SK-MEL-5 (cell line): ENCODE measurements around the gene MRM2. TPM values are rescaled to one million over a fixed set of nuclear protein-coding genes. Genes with fewer than 3 reads are reported as not detected.
"Not testable (repeated sequence)": the region's sequence is repeated elsewhere in the genome, so short reads cannot be mapped to it uniquely, and the experiment has no call there.

ENCODE experiments used
- DNase-seq: peaks from one replicate; pipeline ENCODE4 v3.0.0-alpha.2; 2016; ENCODE audit warnings: low read depth, low spot score
- in situ Hi-C: cut with HindIII; loops from 2 replicates; pipeline ENCODE4 v1.10.0; 2016; ENCODE audit warnings: low sequenced_read_pairs, high pct_unique_total_duplicates, low pct_unique_long_range_greater_than_20kb
- total RNA-seq: library from RNA; depleted of rRNA; stranded (reverse); fragments of >200 nt; shearing (Covaris generic); gene quantifications from 2 replicates; pipeline ENCODE4 v1.2.3, GENCODE V29; 2014

The MRM2 gene
- total RNA-seq, 1 experiment from 2014 or later, result 34.3 TPM

DNA sequence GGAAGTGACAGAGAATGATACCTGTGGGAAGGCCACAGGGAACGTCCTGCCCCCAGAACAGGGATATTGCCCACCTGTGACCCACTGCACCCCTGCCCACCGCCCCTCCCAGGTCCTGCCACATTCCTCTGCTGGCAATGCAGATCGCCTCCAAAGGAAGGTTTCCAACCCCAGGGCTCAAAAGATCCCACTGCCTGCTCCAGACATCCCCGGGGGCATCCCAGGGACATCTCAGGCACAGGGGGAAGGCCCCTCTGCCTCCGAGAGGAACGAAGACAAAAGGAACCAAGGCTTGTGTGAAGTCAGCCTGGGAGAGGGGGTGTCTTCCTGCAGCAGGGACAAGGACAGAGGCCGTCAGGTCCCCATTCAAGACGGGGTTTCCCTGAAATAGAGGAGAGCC, 28.5 kb upstream of the MRM2 start:
- DNase-seq, result no peak
- in situ Hi-C loops, result no loop called here

DNA sequence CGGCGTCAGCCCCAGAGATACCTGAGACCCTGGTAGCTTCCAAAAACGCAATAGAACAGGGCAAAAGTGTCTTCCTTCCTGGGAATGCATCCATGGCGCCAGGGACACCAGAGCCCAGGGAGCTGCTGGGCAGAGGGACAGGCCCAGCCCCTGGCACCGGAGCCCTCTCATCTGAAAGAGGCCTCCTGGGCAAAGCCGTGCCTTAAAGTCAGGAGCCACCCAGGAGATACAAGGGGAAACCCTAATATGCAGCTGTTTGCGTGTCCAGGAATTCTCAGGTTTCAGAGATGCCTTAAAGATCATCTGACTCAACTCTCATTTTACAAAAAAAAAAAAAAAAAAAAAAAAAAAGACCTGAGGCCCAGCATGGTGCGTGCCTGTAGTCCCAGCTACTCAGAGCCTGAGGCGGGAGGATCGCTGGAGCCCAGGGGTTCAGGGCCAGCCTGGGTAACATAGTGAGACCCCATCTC, 28.0 kb upstream of the MRM2 start:
- in situ Hi-C loops, result no loop called here
- DNase-seq, result no peak

DNA sequence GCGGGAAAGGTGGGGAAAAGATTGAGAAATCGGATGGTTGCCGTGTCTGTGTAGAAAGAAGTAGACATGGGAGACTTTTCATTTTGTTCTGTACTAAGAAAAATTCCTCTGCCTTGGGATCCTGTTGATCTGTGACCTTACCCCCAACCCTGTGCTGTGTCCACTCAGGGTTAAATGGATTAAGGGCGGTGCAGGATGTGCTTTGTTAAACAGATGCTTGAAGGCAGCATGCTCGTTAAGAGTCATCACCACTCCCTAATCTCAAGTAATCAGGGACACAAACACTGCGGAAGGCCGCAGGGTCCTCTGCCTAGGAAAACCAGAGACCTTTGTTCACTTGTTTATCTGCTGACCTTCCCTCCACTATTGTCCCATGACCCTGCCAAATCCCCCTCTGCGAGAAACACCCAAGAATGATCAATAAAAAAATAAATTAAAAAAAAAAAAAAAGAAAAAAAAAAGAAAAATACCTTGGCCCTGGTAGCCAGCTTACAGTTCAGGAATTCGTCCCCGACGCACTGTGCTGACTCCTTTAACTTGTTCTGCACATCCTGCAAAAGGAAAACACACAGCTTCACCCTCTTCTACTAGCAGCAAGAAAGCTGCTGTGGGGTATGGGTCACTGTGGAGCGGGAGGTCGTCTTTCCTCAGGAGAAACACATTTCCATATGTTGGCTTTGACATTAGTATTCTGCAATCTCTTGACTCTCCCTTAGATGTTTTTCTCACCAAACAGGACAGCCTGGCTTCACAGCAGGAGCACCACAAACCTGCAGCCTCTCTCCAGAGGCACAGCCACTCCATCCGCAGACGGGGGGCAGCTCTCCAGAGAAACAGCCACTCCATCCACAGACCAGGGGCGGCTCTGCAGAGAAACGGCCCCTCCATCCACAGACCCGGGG, 27.3 kb upstream of the MRM2 start:
- DNase-seq, in situ Hi-C loops: not testable (repeated sequence)

DNA sequence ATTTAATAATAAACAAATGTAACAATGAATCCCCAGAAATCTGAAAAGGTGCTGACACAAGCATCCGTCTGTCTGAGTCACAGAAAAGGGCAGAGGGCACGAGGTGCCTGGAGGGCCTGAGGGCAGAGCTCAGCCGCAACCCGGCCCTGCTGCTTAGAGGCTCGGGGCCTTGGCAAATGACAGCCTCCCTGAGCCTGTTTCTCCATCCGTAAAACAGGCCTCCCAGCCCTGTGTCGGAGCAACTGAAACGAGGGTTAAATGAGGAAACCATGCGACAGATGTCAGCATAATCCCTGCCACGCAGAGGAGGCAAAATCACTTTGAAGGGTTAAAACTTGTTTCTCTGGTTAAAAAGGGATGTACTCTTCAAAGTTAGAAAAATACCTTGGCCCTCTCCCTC, 24.9 kb upstream of the MRM2 start:
- in situ Hi-C loops, result no loop called here
- peak; percentile 86 for DNase-seq

DNA sequence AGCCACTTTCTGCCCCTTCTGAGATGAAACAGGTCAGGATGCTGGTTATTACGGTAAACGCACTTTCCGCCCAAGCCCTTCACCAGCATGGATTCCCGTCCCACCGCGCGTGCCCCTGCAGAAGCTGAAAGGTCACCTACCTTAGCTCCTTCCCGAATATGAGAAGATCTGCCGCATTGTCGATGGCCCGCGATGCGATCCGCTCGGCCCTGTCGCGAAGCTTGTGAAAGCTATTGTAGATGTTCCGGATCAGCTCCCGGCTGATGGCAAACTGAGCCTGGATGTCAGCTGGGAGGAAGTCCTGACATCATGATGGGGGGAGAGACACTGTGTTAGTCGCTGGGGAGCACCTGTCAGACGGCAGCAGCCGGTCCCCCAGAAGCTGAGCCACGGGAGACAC, 22.2 kb upstream of the MRM2 start:
- in situ Hi-C loops, result no loop called here
- no peak for DNase-seq

DNA sequence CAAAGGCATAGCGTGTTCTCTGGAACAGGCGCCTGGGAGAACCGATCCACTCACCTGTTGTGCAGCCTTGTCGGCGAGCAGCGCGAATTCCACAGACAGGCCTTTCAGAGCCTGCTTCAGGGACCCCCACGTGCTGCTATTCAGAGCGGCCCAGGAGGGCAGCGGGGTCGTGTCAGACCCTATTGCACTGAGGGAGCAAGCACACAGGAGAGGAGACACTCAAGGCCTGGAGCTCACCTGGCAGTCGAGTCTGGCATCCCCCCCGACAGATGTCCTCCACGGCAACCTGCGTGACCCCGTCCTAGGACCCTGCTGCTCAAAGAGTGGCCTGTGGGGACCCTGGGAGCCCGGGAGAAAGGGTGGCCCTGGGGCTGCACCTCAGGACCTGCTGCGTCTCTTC, 21.2 kb upstream of the MRM2 start:
- in situ Hi-C loops, result no loop called here
- DNase-seq, result no peak

DNA sequence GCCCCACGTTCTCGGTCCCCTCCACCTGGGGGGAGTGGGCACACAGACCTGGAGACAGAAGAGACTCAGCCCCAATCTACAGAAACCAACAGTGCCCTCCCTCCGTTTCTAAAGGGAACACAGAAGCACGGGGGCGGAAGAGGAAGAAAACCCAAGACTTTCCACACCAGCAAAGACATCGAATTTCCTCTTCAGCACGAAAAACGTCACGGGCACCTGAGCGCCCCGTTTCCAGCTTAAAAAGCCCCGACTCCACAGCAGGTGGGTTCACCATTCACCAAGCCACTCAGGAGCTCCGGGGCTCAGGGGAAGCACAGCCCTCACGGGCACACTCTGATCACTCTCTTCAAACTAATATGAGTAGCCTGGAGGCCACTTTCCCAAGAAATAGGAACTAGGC, 19.6 kb upstream of the MRM2 start:
- in situ Hi-C loops, result no loop called here
- no peak for DNase-seq

DNA sequence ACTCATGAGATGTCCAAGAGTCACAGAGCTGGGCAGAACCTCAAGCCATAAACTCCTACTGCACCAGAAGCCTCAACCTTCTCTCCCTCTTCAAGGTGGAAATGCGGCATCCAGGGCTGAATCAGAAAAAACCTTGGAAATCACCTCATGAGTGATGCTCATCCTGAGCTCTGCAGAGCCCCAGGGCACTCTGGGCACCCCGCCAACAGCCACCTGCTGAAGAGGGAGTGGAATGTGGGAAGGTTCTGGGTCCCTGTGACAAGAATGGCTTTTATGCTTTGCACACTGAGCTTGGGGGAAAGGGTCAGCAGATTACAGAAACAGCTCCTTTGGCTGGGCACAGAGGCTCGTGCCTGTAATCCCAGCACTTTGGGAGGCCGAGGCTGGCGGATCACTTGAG, 18.8 kb upstream of the MRM2 start:
- in situ Hi-C loops, result no loop called here
- DNase-seq, result peak; percentile 50

DNA sequence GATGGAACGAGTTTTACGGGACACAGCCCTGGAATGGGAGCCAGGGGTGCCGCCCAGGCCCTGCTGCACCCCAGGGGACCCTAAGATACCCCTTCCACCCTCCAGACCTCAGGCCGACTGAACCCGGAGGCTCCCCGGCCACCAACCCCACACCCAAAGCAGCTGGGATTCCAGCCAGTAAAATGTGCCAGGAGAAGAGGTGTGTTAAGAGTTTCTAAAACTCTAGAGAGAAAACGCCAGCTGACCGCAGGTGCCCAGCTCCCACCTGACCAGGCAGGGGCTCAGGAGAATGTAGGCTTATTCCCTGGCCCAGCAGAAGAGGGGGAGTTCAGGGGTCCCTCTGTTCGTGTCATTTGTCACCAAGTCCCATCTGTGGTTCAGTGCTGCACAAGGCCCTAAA, 17.5 kb upstream of the MRM2 start:
- in situ Hi-C loops, result no loop called here
- DNase-seq, result no peak

DNA sequence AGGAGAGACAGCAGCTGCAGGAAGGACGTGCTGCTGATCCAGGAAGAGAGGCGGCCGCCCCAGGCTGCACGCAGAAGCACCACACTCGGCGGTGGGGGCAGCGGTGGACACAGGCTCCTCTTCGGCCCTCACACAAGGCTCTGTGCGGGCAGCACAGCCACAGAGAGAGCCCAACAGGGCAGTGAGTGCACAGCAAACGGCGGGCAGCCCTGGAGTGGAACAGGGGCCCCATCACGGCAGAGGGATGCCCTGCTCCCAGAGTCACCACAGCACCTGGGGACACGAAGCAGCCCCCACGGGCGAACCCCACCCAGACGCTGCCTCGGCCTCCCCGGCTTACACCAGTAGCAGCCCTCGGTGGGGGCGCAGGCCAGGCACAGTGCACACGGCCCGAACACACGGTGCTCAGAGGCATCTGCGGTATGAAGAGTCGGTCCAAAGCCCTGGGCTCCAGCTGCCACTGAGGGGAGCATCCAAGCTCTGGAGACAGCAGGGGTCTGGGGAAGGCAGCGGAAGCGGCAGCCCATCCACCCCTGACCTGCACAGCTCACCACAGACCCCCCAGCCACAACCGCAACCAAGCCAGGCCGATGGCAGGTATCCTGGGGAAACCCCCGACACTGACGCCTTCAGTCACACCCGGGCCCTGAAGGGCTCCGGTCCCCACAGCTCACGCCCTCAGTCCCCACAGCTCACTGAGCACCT, 16.8 kb upstream of the MRM2 start:
- in situ Hi-C loops, result no loop called here
- DNase-seq, result no peak

DNA sequence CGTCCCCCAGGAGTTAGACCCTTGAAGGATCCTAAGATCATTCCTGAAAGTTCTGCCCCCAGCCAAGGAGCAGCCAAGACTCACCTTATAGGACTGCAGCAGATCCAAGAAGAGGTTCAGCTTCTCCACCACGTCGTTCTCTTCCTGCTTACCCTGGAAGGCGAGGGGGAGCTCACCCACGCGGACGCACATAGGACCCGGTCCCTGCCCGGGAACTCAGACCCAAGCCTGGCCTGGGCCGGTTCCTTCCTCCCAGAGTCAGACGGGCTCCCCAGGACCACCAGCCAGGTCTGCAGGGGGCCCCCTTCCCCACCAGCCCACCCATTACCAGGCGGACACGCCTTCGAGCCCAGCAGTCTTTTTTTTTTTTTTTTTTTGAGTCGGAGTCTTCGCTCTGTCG, 15.6 kb upstream of the MRM2 start:
- in situ Hi-C loops, result no loop called here
- no peak for DNase-seq

DNA sequence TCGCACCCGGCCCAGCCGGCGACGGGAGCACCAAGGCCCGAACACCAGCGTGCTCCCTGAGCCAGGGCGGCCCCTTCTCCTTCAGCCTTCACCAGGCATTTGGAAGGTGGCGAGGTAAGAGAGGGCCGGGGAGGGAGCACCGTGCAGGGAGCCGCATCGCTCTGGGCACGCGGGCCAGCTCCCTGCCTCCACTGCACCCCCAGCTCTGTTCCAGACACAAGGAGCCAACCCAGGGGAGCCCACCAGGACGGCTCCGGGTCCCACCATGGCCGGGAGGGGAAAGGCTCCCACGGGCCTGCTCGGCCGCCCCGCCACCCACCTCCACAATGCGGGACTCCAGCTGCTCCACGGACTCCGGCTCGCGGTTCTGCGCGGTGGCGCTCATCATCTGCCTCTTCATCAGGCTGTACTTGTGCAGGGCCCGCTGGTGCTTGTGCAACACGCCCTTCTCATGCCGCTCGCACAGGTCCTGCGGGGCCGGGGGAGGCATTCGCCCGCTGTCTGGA, 15.1 kb upstream of the MRM2 start:
- DNase-seq, result no peak
- in situ Hi-C loops, result no loop called here

DNA sequence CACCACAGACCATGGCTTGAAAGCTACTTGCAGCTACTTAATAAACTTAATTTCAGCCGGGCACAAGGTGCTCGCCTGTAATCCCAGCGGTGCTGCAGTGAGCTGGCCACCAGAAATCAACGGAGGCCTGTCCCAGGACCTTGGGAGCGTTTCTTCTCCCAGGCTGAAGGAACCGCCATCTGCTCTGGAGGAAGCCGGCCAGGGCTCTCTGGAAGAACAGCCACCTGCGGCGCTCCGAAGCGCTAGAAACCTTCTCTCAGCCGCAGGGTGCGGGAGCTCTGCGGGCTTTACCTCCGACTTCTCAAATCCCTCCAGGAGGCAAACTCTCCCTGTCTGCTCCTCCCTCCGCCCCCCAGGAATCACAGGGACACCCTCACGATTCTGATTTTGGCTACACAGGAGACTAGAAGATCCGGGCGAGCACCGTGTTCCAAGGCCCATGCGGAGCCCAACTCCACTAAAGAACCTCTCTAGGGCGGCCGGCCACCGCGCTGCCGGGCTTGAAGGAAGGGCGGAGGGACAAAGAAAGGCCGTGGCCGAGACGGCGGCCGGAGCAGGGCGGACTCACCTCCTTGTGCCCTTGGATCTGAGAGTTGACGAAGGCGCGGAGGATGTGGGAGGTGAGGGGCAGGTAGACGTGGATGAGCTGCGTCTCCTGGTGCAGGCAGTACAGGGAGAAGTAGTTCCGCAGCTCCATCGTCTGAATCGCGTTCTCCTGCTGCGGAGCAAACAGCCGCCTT, 14.5 kb upstream of the MRM2 start:
- DNase-seq, result no peak
- in situ Hi-C loops, result no loop called here

DNA sequence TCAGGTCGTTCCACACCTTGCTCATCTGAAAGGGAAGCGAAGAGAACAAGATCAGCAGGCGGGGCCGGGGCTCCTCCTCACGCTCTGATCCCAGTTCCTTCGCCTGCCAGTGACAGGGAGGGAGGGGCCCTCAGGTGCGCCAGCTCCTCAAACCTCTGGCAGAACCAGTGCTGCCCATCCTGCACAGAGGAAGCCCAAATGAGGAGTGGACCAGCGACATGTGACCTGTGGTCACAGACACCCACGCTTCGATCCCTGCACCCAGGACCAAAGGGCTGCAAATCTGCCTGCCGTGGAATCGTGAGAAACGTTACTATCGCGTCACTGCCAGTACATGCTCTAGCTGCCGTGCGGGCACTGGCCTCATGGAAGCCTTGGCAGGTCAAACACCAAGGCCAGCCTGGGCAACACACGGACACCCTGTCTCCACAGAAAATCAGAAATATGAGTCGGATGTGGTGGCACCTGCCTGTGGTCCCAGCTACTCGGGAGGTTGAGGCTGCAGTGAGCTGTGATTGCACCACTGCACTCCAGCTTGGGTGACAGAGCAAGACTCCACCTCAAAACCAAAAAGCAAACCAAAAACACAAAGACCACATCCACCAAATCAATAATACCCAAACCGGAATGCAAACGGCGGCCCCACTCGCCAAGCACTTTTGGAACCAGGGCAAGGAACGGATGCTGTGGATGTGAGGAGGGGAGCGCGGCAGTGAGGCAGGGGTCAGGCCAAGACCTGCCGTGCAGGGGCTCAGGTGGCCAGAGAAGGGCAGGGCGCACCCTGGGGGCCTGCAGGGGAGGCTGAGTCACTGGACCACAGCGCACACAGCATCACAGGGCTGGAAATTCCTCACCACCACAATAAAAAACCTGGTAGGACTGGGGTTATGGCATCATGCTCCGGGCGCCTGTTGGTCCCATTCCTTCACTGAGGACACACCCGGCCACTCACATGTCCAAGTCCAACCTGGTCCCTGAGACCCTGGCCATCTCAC, 13.4 kb upstream of the MRM2 start:
- in situ Hi-C loops, result no loop called here
- no peak for DNase-seq

DNA sequence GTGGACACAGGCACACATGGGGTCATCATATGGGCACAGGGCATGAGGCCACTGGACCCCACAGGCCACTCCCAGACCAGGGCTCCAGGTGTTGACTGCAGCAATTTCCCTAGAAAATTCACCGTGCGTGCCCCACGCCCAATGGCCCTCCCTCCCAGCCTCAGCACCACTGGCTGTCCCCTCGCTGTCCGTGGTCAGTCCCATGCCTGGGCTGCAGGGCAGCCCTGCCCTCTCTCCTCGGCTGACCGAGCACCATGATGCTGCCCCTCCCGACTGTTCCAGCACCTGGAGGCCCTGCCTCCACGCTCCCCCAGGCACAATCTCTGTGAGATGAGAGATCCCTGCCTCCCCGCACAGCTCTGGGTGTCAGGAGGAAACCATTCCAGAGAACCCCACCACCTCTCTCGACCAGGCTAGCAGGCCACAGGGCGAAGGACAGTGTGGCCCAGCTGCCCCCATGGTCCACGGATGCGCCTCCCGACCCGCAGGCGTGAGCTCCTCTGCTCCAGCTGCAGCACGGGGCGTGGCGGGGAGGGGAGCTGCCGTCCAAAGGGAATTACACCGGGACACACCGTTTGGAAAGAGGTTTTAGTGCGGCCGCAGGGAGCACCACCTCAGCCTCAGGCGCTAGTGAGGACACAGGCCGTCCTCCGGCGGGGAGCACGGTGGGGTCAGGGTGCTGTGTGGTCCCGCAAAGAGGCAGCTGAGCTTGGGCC, 12.6 kb upstream of the MRM2 start:
- in situ Hi-C loops, result no loop called here
- no peak for DNase-seq

DNA sequence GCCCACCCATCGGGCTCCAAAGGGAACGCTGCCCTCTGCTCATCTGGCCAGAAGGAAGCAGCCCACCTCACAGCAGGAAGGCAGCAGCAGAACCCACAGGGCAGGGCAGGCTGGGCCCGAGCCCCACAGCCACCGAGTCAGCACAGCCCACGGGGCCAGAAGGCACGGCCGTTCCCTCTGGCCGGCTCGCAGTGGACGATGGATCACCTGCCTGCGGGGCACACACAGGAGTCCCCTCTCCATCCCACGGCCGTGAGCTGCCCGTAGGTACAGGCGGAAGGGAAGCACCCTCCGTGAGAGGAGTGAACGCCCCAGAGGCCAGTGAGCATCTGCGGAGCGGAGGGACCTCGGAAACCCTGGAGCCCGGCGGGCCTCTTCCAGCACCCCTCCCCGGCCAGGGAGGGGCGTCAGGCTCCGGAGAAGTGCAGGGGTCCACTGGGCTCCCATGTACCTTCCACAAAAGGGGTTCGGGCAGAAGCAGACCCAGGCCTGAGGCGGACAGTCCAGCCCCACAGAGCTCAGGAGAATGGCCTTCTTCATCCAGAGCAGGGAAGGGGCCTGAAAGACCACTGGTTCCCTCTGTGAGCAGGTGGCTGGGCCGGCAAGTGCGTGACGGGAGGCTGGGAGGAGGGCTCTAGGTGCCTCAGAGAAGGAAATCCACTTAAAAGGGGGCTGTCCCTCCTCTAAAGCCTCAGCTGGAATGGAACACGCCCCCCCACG, 11.7 kb upstream of the MRM2 start:
- in situ Hi-C loops, result no loop called here
- DNase-seq, result no peak
